Lung (tissue), 12 donors: Measurements from ENCODE around the gene STX8. TPM values are rescaled to one million over a fixed set of nuclear protein-coding genes. Genes with fewer than 3 reads are reported as not detected.

ENCODE experiments used
- ATAC-seq: fragments of 200-7000 bp; cut with Tn5 transposase; one replicate; pipeline ENCODE4 v1.9.1; 2020; ENCODE audit warnings: moderate number of reproducible peaks; ENCODE audit not compliant: insufficient read depth, low FRiP score
- DNase-seq, 3 donors: peaks; one replicate each; pipeline ENCODE4 v3.0.0-alpha.2; 2013 to 2017
- H3K27ac ChIP-seq, 2 donors: one replicate each; pipeline ENCODE4 v1.5.1; 2013; ENCODE audit warnings: mild to moderate bottlenecking in 2 of 2, moderate library complexity in 2 of 2, control low read depth in 1 of 2, inconsistent platforms in 1 of 2, low read depth in 1 of 2, low read length in 1 of 2
- H3K27me3 ChIP-seq, 3 donors: one replicate each; pipeline ENCODE4 v1.5.1; 2013; ENCODE audit warnings: low read length in 2 of 3; ENCODE audit not compliant: control insufficient read depth in 3 of 3, insufficient read depth in 3 of 3
- H3K36me3 ChIP-seq, 4 donors: one replicate each; pipeline ENCODE4 v1.5.1; 2013; ENCODE audit warnings: low read length in 4 of 4, mild to moderate bottlenecking in 1 of 4, moderate library complexity in 1 of 4; ENCODE audit not compliant: control insufficient read depth in 4 of 4, insufficient read depth in 4 of 4
- H3K4me1 ChIP-seq, 5 donors: one replicate each; pipeline ENCODE4 v1.5.1; 2013; ENCODE audit warnings: low read length in 5 of 5, mild to moderate bottlenecking in 2 of 5, moderate library complexity in 1 of 5; ENCODE audit not compliant: control insufficient read depth in 5 of 5, insufficient read depth in 5 of 5
- H3K4me3 ChIP-seq: one replicate; pipeline ENCODE4 v1.5.1; 2013; ENCODE audit warnings: mild to moderate bottlenecking, control low read depth, moderate library complexity
- H3K9ac ChIP-seq, 2 donors: one replicate each; pipeline ENCODE4 v1.5.1; 2013; ENCODE audit warnings: low read length in 2 of 2, control low read depth in 1 of 2; ENCODE audit not compliant: insufficient read depth in 1 of 2
- H3K9me3 ChIP-seq, 4 donors: one replicate each; pipeline ENCODE4 v1.5.1; 2013; ENCODE audit warnings: low read length in 3 of 4, mild to moderate bottlenecking in 1 of 4, moderate library complexity in 1 of 4; ENCODE audit not compliant: control insufficient read depth in 4 of 4, insufficient read depth in 3 of 4
- WGBS, 2 donors: extraction: QIAGEN DNeasy Blood & Tissue Kit; methylation state at CpG; one replicate each; pipeline ENCODE4 v1.1.7; 2013; 5-methylcytosine and 5-hydroxymethylcytosine counted together
- polyA plus RNA-seq, 2 donors: library from polyadenylated mRNA; stranded (reverse); fragments of 200-250 nt; gene quantifications; one replicate each; pipeline ENCODE4 v1.2.1, GENCODE V29; 2013
- total RNA-seq, 2 donors: library from RNA; depleted of rRNA in 1 of 2; stranded (reverse); fragments of >200 nt in 1 of 2; gene quantifications; one replicate each; pipeline ENCODE4 v1.2.1, GENCODE V29; 2014 to 2021
- TF ChIP-seq, protein P1 (sequence below): IDR thresholded peaks from 2 replicates; pipeline ENCODE4 v1.5.1; 2012; ENCODE audit warnings: mild to moderate bottlenecking; ENCODE audit errors: control extremely low read depth, extremely low read depth
- donor health status: control.
- donor health status: control.
- donor health status: Bipolar disorder and iron deficiency.
- donor health status: healthy.
- donor health status: DM: yes; HTN: yes; CAD: no.

The STX8 gene
- total and polyA plus RNA-seq, 4 donors = 36.5 to 81.1 (median 63.2) TPM

DNA sequence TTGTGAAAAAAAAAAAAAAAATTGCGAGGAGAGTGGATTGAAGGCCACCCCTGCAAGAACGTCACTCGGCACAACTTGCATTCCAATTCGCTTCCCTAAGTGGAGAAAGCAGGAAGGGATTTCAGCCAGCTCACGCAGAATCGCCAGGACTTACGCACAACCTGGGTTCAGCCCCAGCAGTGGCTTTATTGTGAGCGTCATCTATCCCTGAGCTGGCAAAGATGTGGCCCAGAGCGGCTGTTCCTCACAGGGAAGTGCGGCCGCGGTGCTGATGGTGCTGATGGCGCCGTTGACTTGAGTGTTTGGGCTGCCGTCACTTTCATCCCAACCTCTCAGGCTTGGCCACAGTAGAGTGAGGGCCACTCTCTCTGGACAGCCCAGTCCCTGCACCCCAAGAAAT lies 356.7 kb downstream of the STX8 start:
- TF ChIP-seq, protein P1, sequence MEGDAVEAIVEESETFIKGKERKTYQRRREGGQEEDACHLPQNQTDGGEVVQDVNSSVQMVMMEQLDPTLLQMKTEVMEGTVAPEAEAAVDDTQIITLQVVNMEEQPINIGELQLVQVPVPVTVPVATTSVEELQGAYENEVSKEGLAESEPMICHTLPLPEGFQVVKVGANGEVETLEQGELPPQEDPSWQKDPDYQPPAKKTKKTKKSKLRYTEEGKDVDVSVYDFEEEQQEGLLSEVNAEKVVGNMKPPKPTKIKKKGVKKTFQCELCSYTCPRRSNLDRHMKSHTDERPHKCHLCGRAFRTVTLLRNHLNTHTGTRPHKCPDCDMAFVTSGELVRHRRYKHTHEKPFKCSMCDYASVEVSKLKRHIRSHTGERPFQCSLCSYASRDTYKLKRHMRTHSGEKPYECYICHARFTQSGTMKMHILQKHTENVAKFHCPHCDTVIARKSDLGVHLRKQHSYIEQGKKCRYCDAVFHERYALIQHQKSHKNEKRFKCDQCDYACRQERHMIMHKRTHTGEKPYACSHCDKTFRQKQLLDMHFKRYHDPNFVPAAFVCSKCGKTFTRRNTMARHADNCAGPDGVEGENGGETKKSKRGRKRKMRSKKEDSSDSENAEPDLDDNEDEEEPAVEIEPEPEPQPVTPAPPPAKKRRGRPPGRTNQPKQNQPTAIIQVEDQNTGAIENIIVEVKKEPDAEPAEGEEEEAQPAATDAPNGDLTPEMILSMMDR = no peak
- no peak overlapping the region for H3K27ac ChIP-seq
- no peak overlapping the region for H3K4me3 ChIP-seq
- peaks cover 0 to 8% (median 0%) of the 10 kb centered on the region in 4 donors for H3K9me3 ChIP-seq
- WGBS, 2 donors = 93 to 95% methylated on average over 15 of the region's 15 CpGs
- ATAC-seq (no peak), DNase-seq (no peak)
- no peak overlapping the region for H3K9ac ChIP-seq
- peaks cover 0 to 2% (median 0%) of the 10 kb centered on the region in 3 donors for H3K27me3 ChIP-seq
- H3K36me3 ChIP-seq = no peaks in the 10 kb centered on the region
- no peaks in the 10 kb centered on the region for H3K4me1 ChIP-seq

DNA sequence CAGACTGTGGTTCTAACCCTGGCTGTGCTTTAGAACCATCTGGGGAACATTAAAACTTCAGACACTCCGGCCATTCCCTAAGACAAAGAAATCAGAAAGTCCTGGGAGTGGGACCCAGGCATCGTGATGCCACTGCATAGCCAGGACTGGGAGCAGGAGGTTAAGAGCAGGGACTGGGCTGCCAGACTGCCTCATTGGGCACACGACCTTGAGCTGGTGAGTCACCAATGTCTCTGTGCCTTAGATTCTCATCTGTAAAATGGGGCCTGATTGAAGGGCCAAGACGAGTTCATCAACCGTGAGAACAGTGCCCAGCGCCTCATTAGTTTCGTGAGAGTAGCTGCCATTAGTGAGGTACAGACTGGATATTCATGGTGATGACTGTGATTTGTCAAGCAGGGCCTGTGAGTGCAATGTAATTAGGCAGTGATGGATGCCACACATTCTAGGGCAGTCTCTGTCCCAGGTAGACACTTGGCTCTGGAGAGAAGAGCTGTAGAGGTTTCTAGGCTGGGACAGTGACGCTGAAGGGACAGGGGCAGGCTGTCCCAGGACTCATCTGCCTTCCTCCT lies 357.5 kb downstream of the STX8 start:
- WGBS, 2 donors = 85 to 97% methylated on average over 8 of the region's 8 CpGs
- ATAC-seq (no peak), DNase-seq (no peak)
- H3K4me1 ChIP-seq = no peaks in the 10 kb centered on the region
- peaks cover 0 to 2% (median 0%) of the 10 kb centered on the region in 3 donors for H3K27me3 ChIP-seq
- H3K9ac ChIP-seq = no peak overlapping the region
- no peaks in the 10 kb centered on the region for H3K36me3 ChIP-seq
- peaks cover 0 to 8% (median 0%) of the 10 kb centered on the region in 4 donors for H3K9me3 ChIP-seq
- no peak overlapping the region for H3K4me3 ChIP-seq
- TF ChIP-seq, protein P1 = no peak
- no peak overlapping the region for H3K27ac ChIP-seq

DNA sequence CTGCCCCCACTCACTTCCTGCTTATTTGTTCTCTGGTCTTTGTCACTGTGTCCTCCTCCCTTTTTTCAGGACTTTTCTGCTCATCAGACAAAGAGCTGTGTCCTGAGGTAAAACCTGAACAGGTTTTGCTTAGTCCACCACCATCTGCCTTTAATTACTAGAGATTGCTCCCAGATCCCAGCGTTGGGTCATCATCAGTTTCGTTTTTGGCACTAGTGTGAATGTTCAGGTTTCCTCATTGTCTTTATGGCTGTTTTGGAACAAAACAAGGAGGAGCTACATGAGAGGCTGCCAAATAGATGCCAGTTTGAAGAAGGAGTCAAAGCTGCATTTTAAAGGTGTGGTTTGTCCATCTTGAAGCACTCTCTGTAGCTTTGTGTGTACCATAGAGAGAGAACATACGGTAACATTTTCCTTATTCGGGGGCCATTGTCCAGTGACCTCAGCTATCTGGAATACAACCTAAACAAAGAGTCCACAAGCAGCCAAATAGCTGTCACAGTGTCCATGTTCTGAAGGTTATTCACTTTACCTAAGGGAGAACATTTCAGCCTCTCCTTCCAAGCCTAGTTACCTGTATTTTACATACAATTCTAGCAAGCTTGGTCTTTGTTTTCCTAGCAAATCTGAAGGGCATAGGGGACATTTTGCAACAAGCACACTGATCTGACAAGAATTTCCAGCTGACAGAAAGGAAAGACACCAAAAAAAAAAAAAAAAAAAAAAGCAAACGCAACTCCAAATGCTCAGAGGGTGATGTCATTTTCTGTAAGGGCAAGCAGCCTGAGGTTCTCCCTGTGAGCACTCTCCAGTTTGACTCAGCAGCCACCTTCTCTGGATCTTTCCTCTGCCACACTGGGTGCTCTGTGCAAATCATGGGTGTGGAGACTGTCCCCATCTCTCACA lies 358.2 kb downstream of the STX8 start:
- Histone ChIP-seq H3K27me3 (peaks cover 0 to 2% (median 0%) of the 10 kb centered on the region in 3 donors), H3K9ac (no peak overlapping the region), H3K9me3 (peaks cover 0 to 8% (median 0%) of the 10 kb centered on the region in 4 donors), H3K4me1 (no peaks in the 10 kb centered on the region), H3K27ac (no peak overlapping the region), H3K4me3 (no peak overlapping the region), H3K36me3 (no peaks in the 10 kb centered on the region)
- WGBS, 2 donors = 51 to 66% methylated on average over 5 of the region's 5 CpGs
- DNase-seq (peak in 2 of 3 donors; percentile 48 to 51), ATAC-seq (no peak)
- TF ChIP-seq, protein P1 = no peak
